Measurements from ENCODE around the gene DHPS.
"Not testable (repeated sequence)": the region's sequence is repeated elsewhere in the genome, so short reads cannot be mapped to it uniquely, and the experiment has no call there.

Gene DHPS

DNA sequence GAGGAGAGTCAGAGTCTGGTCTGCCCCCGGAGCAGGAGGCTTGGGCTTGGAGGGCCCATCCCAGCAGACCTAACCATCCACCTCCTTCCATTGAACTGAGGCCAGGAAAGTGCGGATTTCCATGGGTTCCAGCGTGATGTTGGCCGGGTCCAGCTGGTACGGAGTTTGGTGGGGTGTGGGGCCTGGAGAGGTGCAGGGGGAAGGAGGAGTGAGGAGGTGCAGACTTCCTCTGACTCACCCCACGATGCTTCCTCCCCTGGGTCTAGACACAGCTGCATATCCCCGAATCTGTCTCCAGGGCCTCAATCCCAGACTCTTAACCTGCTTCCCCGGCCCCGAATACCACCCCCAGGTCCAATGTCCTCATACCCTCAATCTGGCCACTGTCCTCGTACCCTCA lies 35.1 kb downstream of the DHPS start:
- no peaks in the 10 kb centered on the region for H3K4me1 ChIP-seq (ENCODE audit: control insufficient read depth, insufficient read depth, low read length, poor library complexity, severe bottlenecking)
- H3K4me3 ChIP-seq (ENCODE audit: extremely low read depth, insufficient read depth, low read length, poor library complexity, severe bottlenecking), result no peak overlapping the region
- no peak overlapping the region for H3K27ac ChIP-seq (ENCODE audit: low read depth, low read length, severe bottlenecking)
- no peaks in the 10 kb centered on the region for H3K9me3 ChIP-seq (ENCODE audit: control insufficient read depth, low read length)
- WGBS, 2 experiments (ENCODE audit: insufficient coverage in 2 of 2), result 94% methylated on average over 5 of the region's 10 CpGs; no CpG with 5 or more reads in 1 of the 2 experiments
- H3K36me3 ChIP-seq (ENCODE audit: control insufficient read depth, insufficient read depth, low read length), result peaks cover 3% of the 10 kb centered on the region

DNA sequence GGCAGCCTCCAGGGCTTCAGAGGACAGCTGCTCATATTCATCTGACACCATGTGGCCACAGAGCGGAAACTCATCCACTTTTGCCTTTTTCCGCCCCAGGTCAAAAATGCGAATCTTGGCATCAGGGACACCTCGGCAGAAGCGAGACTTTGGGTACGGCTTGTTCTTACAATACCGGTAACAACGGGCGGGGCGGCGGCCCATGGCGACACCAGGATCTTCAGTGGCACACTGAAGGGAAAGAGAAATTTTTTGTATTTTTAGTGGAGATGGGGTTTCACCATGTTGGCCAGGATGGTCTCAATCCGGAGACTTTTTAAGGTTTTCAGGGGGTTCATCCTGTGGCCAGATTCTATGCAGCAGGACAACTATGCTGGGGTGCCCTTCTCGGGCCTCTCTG lies 38.0 kb downstream of the DHPS start:
- H3K36me3 ChIP-seq (ENCODE audit: control insufficient read depth, insufficient read depth, low read length); H3K9me3 ChIP-seq (ENCODE audit: control insufficient read depth, low read length); H3K4me3 ChIP-seq (ENCODE audit: extremely low read depth, insufficient read depth, low read length, poor library complexity, severe bottlenecking); H3K4me1 ChIP-seq (ENCODE audit: control insufficient read depth, insufficient read depth, low read length, poor library complexity, severe bottlenecking); H3K27ac ChIP-seq (ENCODE audit: low read depth, low read length, severe bottlenecking): not testable (repeated sequence)
- 93 to 96% methylated on average over 5 to 9 of the region's 14 CpGs for WGBS, 2 experiments (ENCODE audit: insufficient coverage in 2 of 2)

DNA sequence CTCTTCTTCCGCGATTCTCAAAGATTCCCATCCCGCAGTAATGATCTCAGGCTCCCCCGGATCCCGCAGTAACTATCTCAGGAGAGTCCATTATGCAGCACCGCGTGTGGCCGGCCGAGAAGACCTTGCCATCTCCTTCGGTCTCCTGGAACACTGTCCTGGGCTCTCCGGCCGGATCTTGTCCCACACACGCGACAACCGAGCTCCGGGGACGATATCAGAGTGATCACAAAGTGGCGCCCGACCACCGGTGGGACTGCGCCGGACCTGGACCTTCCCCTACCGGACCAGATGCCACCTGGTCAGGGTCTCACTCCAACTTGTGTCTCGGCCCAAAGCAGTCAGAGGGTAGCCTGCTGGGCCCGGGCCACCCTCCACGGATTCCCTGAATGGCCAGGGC lies 39.2 kb downstream of the DHPS start:
- 92 to 97% methylated on average over 15 to 17 of the region's 26 CpGs for WGBS, 2 experiments (ENCODE audit: insufficient coverage in 2 of 2)

DNA sequence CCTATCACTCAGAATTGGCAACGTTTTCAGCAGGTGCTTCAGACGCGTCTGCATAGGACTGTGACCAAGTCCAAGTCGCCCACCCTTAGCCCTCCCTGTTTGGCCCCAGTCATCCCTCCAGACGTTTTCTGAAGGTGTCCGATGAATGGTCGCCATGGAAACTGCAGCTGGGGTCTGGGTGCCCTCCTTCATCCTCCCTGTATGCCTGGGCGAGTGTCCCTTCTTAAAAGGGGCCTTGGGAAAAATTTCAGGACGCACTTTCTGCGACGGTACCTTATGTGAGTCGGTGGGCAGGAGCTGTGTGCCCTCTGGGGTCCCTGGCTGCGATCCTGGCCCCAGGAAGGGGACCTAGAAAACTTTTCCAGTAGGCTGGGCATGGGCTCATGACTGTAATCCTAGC lies 40.2 kb downstream of the DHPS start:
- Histone ChIP-seq H3K4me3 (ENCODE audit: extremely low read depth, insufficient read depth, low read length, poor library complexity, severe bottlenecking) (no peak overlapping the region), H3K27ac (ENCODE audit: low read depth, low read length, severe bottlenecking) (no peak overlapping the region), H3K9me3 (ENCODE audit: control insufficient read depth, low read length) (no peaks in the 10 kb centered on the region), H3K36me3 (ENCODE audit: control insufficient read depth, insufficient read depth, low read length) (no peaks in the 10 kb centered on the region), H3K4me1 (ENCODE audit: control insufficient read depth, insufficient read depth, low read length, poor library complexity, severe bottlenecking) (no peaks in the 10 kb centered on the region)
- 80 to 89% methylated on average over 13 of the region's 13 CpGs for WGBS, 2 experiments (ENCODE audit: insufficient coverage in 2 of 2)

More for the DNA sequence above, 39.2 kb downstream of the DHPS start:
- H3K9me3 ChIP-seq (ENCODE audit: control insufficient read depth, low read length), result no peaks in the 10 kb centered on the region
- no peaks in the 10 kb centered on the region for H3K4me1 ChIP-seq (ENCODE audit: control insufficient read depth, insufficient read depth, low read length, poor library complexity, severe bottlenecking)
- H3K27ac ChIP-seq (ENCODE audit: low read depth, low read length, severe bottlenecking), result no peak overlapping the region
- H3K36me3 ChIP-seq (ENCODE audit: control insufficient read depth, insufficient read depth, low read length), result peaks cover 3% of the 10 kb centered on the region
- no peak overlapping the region for H3K4me3 ChIP-seq (ENCODE audit: extremely low read depth, insufficient read depth, low read length, poor library complexity, severe bottlenecking)

- no peak overlapping the region for H3K4me3 ChIP-seq (ENCODE audit: extremely low read depth, insufficient read depth, low read length, poor library complexity, severe bottlenecking)
- no peaks in the 10 kb centered on the region for H3K36me3 ChIP-seq (ENCODE audit: control insufficient read depth, insufficient read depth, low read length)
- WGBS, 2 experiments (ENCODE audit: insufficient coverage in 2 of 2), result 21 to 30% methylated on average over 29 to 33 of the region's 39 CpGs
- H3K27ac ChIP-seq (ENCODE audit: low read depth, low read length, severe bottlenecking), result no peak overlapping the region
- no peaks in the 10 kb centered on the region for H3K9me3 ChIP-seq (ENCODE audit: control insufficient read depth, low read length)
- no peaks in the 10 kb centered on the region for H3K4me1 ChIP-seq (ENCODE audit: control insufficient read depth, insufficient read depth, low read length, poor library complexity, severe bottlenecking)
Observed at GRCh38 chr19:12639901-12640613, 41.6 kb downstream of the DHPS start.

- Histone ChIP-seq H3K9me3 (ENCODE audit: control insufficient read depth, low read length) (no peaks in the 10 kb centered on the region), H3K27ac (ENCODE audit: low read depth, low read length, severe bottlenecking) (no peak overlapping the region), H3K36me3 (ENCODE audit: control insufficient read depth, insufficient read depth, low read length) (no peaks in the 10 kb centered on the region), H3K4me3 (ENCODE audit: extremely low read depth, insufficient read depth, low read length, poor library complexity, severe bottlenecking) (no peak overlapping the region), H3K4me1 (ENCODE audit: control insufficient read depth, insufficient read depth, low read length, poor library complexity, severe bottlenecking) (no peaks in the 10 kb centered on the region)
- 96% methylated on average over 15 to 18 of the region's 22 CpGs for WGBS, 2 experiments (ENCODE audit: insufficient coverage in 2 of 2)
Observed at GRCh38 chr19:12638611-12639182, 43.0 kb downstream of the DHPS start.

DNA sequence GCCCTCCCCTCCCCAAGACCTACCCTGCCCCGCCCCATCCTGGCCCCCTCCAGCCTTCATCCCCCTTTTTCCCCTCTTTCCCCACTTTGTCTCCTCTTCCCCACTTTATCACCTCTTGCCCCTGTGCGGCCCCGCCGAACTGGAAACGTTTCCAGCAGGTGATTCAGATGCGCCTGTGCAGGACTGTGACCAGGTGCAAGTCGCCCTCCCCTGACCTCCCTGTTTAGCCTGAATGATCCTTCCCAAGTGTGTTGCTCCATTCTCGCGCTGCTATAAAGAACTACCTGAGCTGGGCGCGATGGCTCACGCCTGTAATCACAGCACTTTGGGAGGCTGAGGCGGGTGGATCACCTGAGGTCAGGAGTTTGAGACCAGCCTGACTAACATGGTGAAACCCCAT lies 45.0 kb downstream of the DHPS start:
- Histone ChIP-seq H3K4me3 (ENCODE audit: extremely low read depth, insufficient read depth, low read length, poor library complexity, severe bottlenecking) (no peak overlapping the region), H3K36me3 (ENCODE audit: control insufficient read depth, insufficient read depth, low read length) (peaks cover 9% of the 10 kb centered on the region), H3K27ac (ENCODE audit: low read depth, low read length, severe bottlenecking) (no peak overlapping the region), H3K9me3 (ENCODE audit: control insufficient read depth, low read length) (peaks cover 2% of the 10 kb centered on the region), H3K4me1 (ENCODE audit: control insufficient read depth, insufficient read depth, low read length, poor library complexity, severe bottlenecking) (no peaks in the 10 kb centered on the region)
- 88 to 97% methylated on average over 12 of the region's 13 CpGs for WGBS, 2 experiments (ENCODE audit: insufficient coverage in 2 of 2)

DNA sequence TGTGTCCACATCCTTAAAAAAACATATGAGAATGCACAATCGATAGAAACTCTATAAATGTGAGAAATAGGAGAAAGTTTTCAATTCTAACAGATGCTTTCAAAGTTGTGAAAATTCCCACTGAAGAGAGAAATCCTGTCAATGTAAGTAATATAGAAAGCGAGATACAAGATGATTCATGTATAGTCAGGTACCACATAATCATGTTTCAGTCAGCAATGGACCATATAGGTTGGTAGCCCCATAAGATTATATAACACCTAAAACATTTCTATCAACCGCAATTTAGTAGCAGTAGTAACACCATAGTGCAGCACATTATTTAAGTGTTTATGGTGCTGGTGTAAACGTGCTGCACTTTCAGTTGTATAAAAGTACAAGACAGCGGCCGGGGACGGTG lies 52.5 kb downstream of the DHPS start:
- Histone ChIP-seq H3K36me3 (ENCODE audit: control insufficient read depth, insufficient read depth, low read length) (peaks cover 83% of the 10 kb centered on the region), H3K9me3 (ENCODE audit: control insufficient read depth, low read length) (peaks cover 56% of the 10 kb centered on the region), H3K4me1 (ENCODE audit: control insufficient read depth, insufficient read depth, low read length, poor library complexity, severe bottlenecking) (no peaks in the 10 kb centered on the region), H3K4me3 (ENCODE audit: extremely low read depth, insufficient read depth, low read length, poor library complexity, severe bottlenecking) (no peak overlapping the region), H3K27ac (ENCODE audit: low read depth, low read length, severe bottlenecking) (no peak overlapping the region)
- WGBS, 2 experiments (ENCODE audit: insufficient coverage in 2 of 2), result 100% methylated on average over 1 to 4 of the region's 7 CpGs

GRCh38 chr19:12628040-12629022 lies 53.3 kb downstream of the DHPS start:
- 95 to 98% methylated on average over 7 to 9 of the region's 17 CpGs for WGBS, 2 experiments (ENCODE audit: insufficient coverage in 2 of 2)
- H3K4me3 ChIP-seq (ENCODE audit: extremely low read depth, insufficient read depth, low read length, poor library complexity, severe bottlenecking), result no peak overlapping the region
- H3K27ac ChIP-seq (ENCODE audit: low read depth, low read length, severe bottlenecking), result no peak overlapping the region
- peaks cover 92% of the 10 kb centered on the region for H3K36me3 ChIP-seq (ENCODE audit: control insufficient read depth, insufficient read depth, low read length)
- H3K9me3 ChIP-seq (ENCODE audit: control insufficient read depth, low read length), result peaks cover 56% of the 10 kb centered on the region
- no peaks in the 10 kb centered on the region for H3K4me1 ChIP-seq (ENCODE audit: control insufficient read depth, insufficient read depth, low read length, poor library complexity, severe bottlenecking)

- 97 to 98% methylated on average over 7 of the region's 8 CpGs for WGBS, 2 experiments (ENCODE audit: insufficient coverage in 2 of 2)
- no peak overlapping the region for H3K27ac ChIP-seq (ENCODE audit: low read depth, low read length, severe bottlenecking)
- peaks cover 97% of the 10 kb centered on the region for H3K36me3 ChIP-seq (ENCODE audit: control insufficient read depth, insufficient read depth, low read length)
- no peak overlapping the region for H3K4me3 ChIP-seq (ENCODE audit: extremely low read depth, insufficient read depth, low read length, poor library complexity, severe bottlenecking)
- peaks cover 56% of the 10 kb centered on the region for H3K9me3 ChIP-seq (ENCODE audit: control insufficient read depth, low read length)
- H3K4me1 ChIP-seq (ENCODE audit: control insufficient read depth, insufficient read depth, low read length, poor library complexity, severe bottlenecking), result no peaks in the 10 kb centered on the region
Observed at GRCh38 chr19:12626958-12627357, 54.7 kb downstream of the DHPS start.

Measured in mesodermal cell (in vitro differentiated cells).